ENCODE data around the gene PREP.
"Not testable (repeated sequence)": the region's sequence is repeated elsewhere in the genome, so short reads cannot be mapped to it uniquely, and the experiment has no call there.

PREP gene

GRCh38 chr6:105258816-105259215 is 144.1 kb downstream of the PREP start:
- DNase-seq = no peak

GRCh38 chr6:105257340-105257739 is 145.5 kb downstream of the PREP start:
- DNase-seq = no peak

- DNase-seq = no peak
Observed at GRCh38 chr6:105256619-105257018, 146.3 kb downstream of the PREP start.

- DNase-seq = no peak
Observed at GRCh38 chr6:105253787-105254186, 149.1 kb downstream of the PREP start.

- DNase-seq = no peak
Observed at GRCh38 chr6:105251689-105252088, 151.2 kb downstream of the PREP start.

- DNase-seq = no peak
Observed at GRCh38 chr6:105250533-105250932, 152.3 kb downstream of the PREP start.

- no peak for DNase-seq
Observed at GRCh38 chr6:105243487-105243886, 159.4 kb downstream of the PREP start.

GRCh38 chr6:105235155-105235554 is 167.7 kb downstream of the PREP start:
- no peak for DNase-seq

GRCh38 chr6:105231771-105232170 is 171.1 kb downstream of the PREP start:
- not testable (repeated sequence) for DNase-seq

Data from NCI-H226 (cell line).